ENCODE results near the gene UBE2J1.
A peak's percentile ranks its signal among the peaks of the same experiment; 100 is the strongest.

UBE2J1 gene

GRCh38 chr6:89361171-89361570 is 8.6 kb upstream of the UBE2J1 start:
- Histone ChIP-seq H3K9me3 (ENCODE audit: control insufficient read depth, insufficient read depth, low read depth, low read length) (no peaks in the 10 kb centered on the region), H3K27ac (ENCODE audit: extremely low read depth, low read depth, low read length) (no peak overlapping the region), H3K4me1 (ENCODE audit: control insufficient read depth, insufficient read depth, low read length) (no peaks in the 10 kb centered on the region), H3K4me3 (ENCODE audit: low read depth, low read length) (no peak overlapping the region), H3K36me3 (ENCODE audit: control insufficient read depth in 2 of 2, insufficient read depth in 1 of 2, low read length in 2 of 2) (no peaks in the 10 kb centered on the region; a peak in 1 of 3 replicates)
- TF ChIP-seq ZNF596 (tag by site-specific recombination; IDR thresholded peaks at IDR 0.05): no peak
- ChIA-PET CTCF (interaction anchor here (0.6 to 6.6 kb wide), 6 partner anchors 11 to 378 kb away, joined by 3 to 64 read pairs (median 3); no protein-coding TSS in a partner anchor), POLR2A (no interaction called here)

DNA sequence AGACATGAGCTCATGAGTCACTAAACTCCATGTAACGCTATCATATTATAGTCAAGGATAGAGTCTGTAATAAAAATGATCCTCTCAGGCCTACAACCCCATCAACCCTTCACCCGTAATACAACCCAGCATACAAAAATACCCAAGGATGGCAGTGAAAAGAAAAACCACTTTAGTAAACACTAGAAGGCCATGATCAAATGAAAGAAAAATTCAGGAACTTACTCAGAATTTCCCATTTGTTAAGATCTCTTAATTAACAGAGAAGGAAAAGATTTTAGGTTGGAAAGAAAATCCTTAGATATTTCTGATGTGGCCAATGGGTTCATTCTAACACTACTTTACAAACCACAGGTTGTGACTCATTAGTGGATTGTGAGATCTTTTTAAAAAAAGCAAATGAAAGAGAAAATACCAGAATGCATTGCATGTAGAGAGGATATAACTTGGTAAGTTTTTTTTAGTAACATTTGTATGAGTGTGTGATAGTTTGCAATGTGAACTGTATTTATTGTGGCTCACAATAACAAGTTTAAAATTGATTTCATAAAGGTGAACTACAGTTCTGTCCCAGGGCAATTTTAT is 8.0 kb upstream of the UBE2J1 start:
- TF ChIP-seq ZBTB7A (tag by site-specific recombination; IDR thresholded peaks at IDR 0.05; ENCODE audit: low read depth): no peak
- TF ChIP-seq, protein P1, sequence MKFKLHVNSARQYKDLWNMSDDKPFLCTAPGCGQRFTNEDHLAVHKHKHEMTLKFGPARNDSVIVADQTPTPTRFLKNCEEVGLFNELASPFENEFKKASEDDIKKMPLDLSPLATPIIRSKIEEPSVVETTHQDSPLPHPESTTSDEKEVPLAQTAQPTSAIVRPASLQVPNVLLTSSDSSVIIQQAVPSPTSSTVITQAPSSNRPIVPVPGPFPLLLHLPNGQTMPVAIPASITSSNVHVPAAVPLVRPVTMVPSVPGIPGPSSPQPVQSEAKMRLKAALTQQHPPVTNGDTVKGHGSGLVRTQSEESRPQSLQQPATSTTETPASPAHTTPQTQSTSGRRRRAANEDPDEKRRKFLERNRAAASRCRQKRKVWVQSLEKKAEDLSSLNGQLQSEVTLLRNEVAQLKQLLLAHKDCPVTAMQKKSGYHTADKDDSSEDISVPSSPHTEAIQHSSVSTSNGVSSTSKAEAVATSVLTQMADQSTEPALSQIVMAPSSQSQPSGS (tag by site-specific recombination; IDR thresholded peaks at IDR 0.05; ENCODE audit: low read depth): no peak
- no peak for TF ChIP-seq SP3 (tag by site-specific recombination; IDR thresholded peaks at IDR 0.05)
- no peak for TF ChIP-seq ZNF777 (tag by site-specific recombination; IDR thresholded peaks at IDR 0.05; ENCODE audit: borderline replicate concordance)
- Histone ChIP-seq H3K4me1 (ENCODE audit: control insufficient read depth, insufficient read depth, low read length) (no peaks in the 10 kb centered on the region), H3K9me3 (ENCODE audit: control insufficient read depth, insufficient read depth, low read depth, low read length) (no peaks in the 10 kb centered on the region), H3K36me3 (ENCODE audit: control insufficient read depth in 2 of 2, insufficient read depth in 1 of 2, low read length in 2 of 2) (no peaks in the 10 kb centered on the region), H3K4me3 (ENCODE audit: low read depth, low read length) (no peak overlapping the region), H3K27ac (ENCODE audit: extremely low read depth, low read depth, low read length) (no peak overlapping the region)
- ChIA-PET POLR2A (no interaction called here), CTCF (interaction anchor here (0.6 to 6.6 kb wide), 5 partner anchors 12 to 72 kb away, joined by 3 to 64 read pairs (median 4); no protein-coding TSS in a partner anchor)

- Histone ChIP-seq H3K4me1 (ENCODE audit: control insufficient read depth, insufficient read depth, low read length) (no peaks in the 10 kb centered on the region), H3K27ac (ENCODE audit: extremely low read depth, low read depth, low read length) (no peak overlapping the region), H3K36me3 (ENCODE audit: control insufficient read depth in 2 of 2, insufficient read depth in 1 of 2, low read length in 2 of 2) (no peaks in the 10 kb centered on the region), H3K4me3 (ENCODE audit: low read depth, low read length) (no peak overlapping the region), H3K9me3 (ENCODE audit: control insufficient read depth, insufficient read depth, low read depth, low read length) (no peaks in the 10 kb centered on the region)
- no peak for TF ChIP-seq AEBP2 (tag by site-specific recombination; IDR thresholded peaks at IDR 0.05; ENCODE audit: borderline replicate concordance)
- TF ChIP-seq, protein P2, sequence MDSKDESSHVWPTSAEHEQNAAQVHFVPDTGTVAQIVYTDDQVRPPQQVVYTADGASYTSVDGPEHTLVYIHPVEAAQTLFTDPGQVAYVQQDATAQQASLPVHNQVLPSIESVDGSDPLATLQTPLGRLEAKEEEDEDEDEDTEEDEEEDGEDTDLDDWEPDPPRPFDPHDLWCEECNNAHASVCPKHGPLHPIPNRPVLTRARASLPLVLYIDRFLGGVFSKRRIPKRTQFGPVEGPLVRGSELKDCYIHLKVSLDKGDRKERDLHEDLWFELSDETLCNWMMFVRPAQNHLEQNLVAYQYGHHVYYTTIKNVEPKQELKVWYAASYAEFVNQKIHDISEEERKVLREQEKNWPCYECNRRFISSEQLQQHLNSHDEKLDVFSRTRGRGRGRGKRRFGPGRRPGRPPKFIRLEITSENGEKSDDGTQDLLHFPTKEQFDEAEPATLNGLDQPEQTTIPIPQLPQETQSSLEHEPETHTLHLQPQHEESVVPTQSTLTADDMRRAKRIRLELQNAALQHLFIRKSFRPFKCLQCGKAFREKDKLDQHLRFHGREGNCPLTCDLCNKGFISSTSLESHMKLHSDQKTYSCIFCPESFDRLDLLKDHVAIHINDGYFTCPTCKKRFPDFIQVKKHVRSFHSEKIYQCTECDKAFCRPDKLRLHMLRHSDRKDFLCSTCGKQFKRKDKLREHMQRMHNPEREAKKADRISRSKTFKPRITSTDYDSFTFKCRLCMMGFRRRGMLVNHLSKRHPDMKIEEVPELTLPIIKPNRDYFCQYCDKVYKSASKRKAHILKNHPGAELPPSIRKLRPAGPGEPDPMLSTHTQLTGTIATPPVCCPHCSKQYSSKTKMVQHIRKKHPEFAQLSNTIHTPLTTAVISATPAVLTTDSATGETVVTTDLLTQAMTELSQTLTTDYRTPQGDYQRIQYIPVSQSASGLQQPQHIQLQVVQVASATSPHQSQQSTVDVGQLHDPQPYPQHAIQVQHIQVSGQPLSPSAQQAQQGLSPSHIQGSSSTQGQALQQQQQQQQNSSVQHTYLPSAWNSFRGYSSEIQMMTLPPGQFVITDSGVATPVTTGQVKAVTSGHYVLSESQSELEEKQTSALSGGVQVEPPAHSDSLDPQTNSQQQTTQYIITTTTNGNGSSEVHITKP (tag by site-specific recombination; IDR thresholded peaks at IDR 0.05): peak; percentile 54; the same call in 1 of the 2 replicates
- POLR2A ChIA-PET: interaction anchor here (0.7 kb wide), 1 partner anchor 12 kb away, joined by 5 read pairs; no protein-coding TSS in a partner anchor
- CTCF ChIA-PET: interaction anchor here (0.7 to 6.6 kb wide), 3 partner anchors 13 to 78 kb away, joined by 3 to 64 read pairs (median 4); no protein-coding TSS in a partner anchor
These were observed 7.0 kb upstream of the UBE2J1 start for GRCh38 chr6:89359561-89359960.

GRCh38 chr6:89357390-89357789 is 4.9 kb upstream of the UBE2J1 start:
- CTCF ChIA-PET: interaction anchor here (0.7 to 4.3 kb wide), 3 partner anchors 11 to 241 kb away, joined by 3 to 43 read pairs (median 20); no protein-coding TSS in a partner anchor
- H3K4me1 ChIP-seq (ENCODE audit: control insufficient read depth, insufficient read depth, low read length): 0 out of 2 replicates have a peak, but pooled peaks cover 3% of the 10 kb centered on the region
- POLR2A ChIA-PET: no interaction called here
- no peaks in the 10 kb centered on the region for H3K36me3 ChIP-seq (ENCODE audit: control insufficient read depth in 2 of 2, insufficient read depth in 1 of 2, low read length in 2 of 2)
- no peak overlapping the region for H3K4me3 ChIP-seq (ENCODE audit: low read depth, low read length)
- no peaks in the 10 kb centered on the region for H3K9me3 ChIP-seq (ENCODE audit: control insufficient read depth, insufficient read depth, low read depth, low read length)
- H3K27ac ChIP-seq (ENCODE audit: extremely low read depth, low read depth, low read length): no peak overlapping the region
- TF ChIP-seq, protein P3, sequence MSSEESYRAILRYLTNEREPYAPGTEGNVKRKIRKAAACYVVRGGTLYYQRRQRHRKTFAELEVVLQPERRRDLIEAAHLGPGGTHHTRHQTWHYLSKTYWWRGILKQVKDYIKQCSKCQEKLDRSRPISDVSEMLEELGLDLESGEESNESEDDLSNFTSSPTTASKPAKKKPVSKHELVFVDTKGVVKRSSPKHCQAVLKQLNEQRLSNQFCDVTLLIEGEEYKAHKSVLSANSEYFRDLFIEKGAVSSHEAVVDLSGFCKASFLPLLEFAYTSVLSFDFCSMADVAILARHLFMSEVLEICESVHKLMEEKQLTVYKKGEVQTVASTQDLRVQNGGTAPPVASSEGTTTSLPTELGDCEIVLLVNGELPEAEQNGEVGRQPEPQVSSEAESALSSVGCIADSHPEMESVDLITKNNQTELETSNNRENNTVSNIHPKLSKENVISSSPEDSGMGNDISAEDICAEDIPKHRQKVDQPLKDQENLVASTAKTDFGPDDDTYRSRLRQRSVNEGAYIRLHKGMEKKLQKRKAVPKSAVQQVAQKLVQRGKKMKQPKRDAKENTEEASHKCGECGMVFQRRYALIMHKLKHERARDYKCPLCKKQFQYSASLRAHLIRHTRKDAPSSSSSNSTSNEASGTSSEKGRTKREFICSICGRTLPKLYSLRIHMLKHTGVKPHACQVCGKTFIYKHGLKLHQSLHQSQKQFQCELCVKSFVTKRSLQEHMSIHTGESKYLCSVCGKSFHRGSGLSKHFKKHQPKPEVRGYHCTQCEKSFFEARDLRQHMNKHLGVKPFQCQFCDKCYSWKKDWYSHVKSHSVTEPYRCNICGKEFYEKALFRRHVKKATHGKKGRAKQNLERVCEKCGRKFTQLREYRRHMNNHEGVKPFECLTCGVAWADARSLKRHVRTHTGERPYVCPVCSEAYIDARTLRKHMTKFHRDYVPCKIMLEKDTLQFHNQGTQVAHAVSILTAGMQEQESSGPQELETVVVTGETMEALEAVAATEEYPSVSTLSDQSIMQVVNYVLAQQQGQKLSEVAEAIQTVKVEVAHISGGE (tag by site-specific recombination; conservative IDR thresholded peaks at IDR 0.05; ENCODE audit: low read depth): no peak
- TF ChIP-seq ZBTB7A (tag by site-specific recombination; IDR thresholded peaks at IDR 0.05; ENCODE audit: low read depth) (no peak), ZXDB (tag by site-specific recombination; IDR thresholded peaks at IDR 0.05) (no peak), ZNF670 (tag by site-specific recombination; IDR thresholded peaks at IDR 0.05; ENCODE audit: low read depth) (no peak), PRDM4 (tag by site-specific recombination; IDR thresholded peaks at IDR 0.05) (no peak), ZBTB48 (tag by site-specific recombination; IDR thresholded peaks at IDR 0.05) (no peak), PRDM1 (tag by site-specific recombination; IDR thresholded peaks at IDR 0.05) (no peak)

Data from HEK293 (cell line).